Right atrium auricular region (tissue), 2 donors: ENCODE results near the gene SSU72. TPM values are rescaled to one million over a fixed set of nuclear protein-coding genes. Genes with fewer than 3 reads are reported as not detected.

Source experiments
- DNase-seq: peaks from one replicate; pipeline ENCODE4 v3.0.0-alpha.2; 2019; ENCODE audit warnings: low spot score
- H3K27ac ChIP-seq, 2 donors: fragments of 200-600 bp; sonication (generic); 1 replicate in 1 of 2; 2 replicates in 1 of 2; pipeline ENCODE4 v1.5.1; 2016 to 2019
- H3K27me3 ChIP-seq, 2 donors: fragments of 200-600 bp; sonication (generic); one replicate each; pipeline versions ENCODE4 v1.5.1 to v1.6.0; 2017 to 2019
- H3K36me3 ChIP-seq: fragments of 200-600 bp; sonication (generic); one replicate; pipeline ENCODE4 v1.5.1; 2016
- H3K4me1 ChIP-seq, 2 donors: fragments of 200-600 bp; sonication (generic); one replicate each; pipeline versions ENCODE4 v1.5.1 to v1.6.0; 2017 to 2019
- H3K4me3 ChIP-seq, 2 donors: fragments of 200-600 bp; sonication (generic); 1 replicate in 1 of 2; 2 replicates in 1 of 2; pipeline ENCODE4 v1.5.1; 2017 to 2019; ENCODE audit warnings: mild to moderate bottlenecking in 1 of 2, moderate library complexity in 1 of 2
- H3K9me3 ChIP-seq, 2 donors: fragments of 200-600 bp; sonication (generic); one replicate each; pipeline ENCODE4 v1.5.1; 2019
- CTCF ChIP-seq, 2 donors: fragments of 200-600 bp; sonication (generic); IDR thresholded peaks; one replicate each; pipeline ENCODE4 v1.5.1; 2019; ENCODE audit warnings: antibody characterized with exemption in 2 of 2
- total RNA-seq, 2 donors: library from RNA; depleted of rRNA; stranded (reverse); fragments of >200 nt; gene quantifications; one replicate each; pipeline ENCODE4 v1.1.0, GENCODE V29; 2016

The SSU72 gene
- total RNA-seq, 2 donors from 2014 or later = 98.3 to 121 TPM

- no peak for TF ChIP-seq CTCF (IDR thresholded peaks at IDR 0.05)
- Histone ChIP-seq H3K9me3 (no peaks in the 10 kb centered on the region), H3K36me3 (no peaks in the 10 kb centered on the region), H3K27me3 (no peaks in the 10 kb centered on the region), H3K4me1 (peaks cover 0 to 15% of the 10 kb centered on the region in 2 donors), H3K4me3 (no peak overlapping the region), H3K27ac (no peak overlapping the region)
- no peak for DNase-seq
These were observed 28.4 kb upstream of the SSU72 start for GRCh38 chr1:1602968-1603506.

- H3K4me3 ChIP-seq = no peak overlapping the region
- H3K27me3 ChIP-seq = no peaks in the 10 kb centered on the region
- no peak for DNase-seq
- no peak overlapping the region for H3K27ac ChIP-seq
- no peak for TF ChIP-seq CTCF (IDR thresholded peaks at IDR 0.05)
- H3K36me3 ChIP-seq = no peaks in the 10 kb centered on the region
- H3K4me1 ChIP-seq = peaks cover 0 to 21% of the 10 kb centered on the region in 2 donors
- no peaks in the 10 kb centered on the region for H3K9me3 ChIP-seq
These were observed 27.8 kb upstream of the SSU72 start for GRCh38 chr1:1602304-1602967.

GRCh38 chr1:1601564-1602303, 27.1 kb upstream of the SSU72 start:
- DNase-seq = no peak
- no peak overlapping the region for H3K27ac ChIP-seq
- H3K27me3 ChIP-seq = no peaks in the 10 kb centered on the region
- H3K9me3 ChIP-seq = no peaks in the 10 kb centered on the region
- no peak overlapping the region for H3K4me3 ChIP-seq
- no peak for TF ChIP-seq CTCF (IDR thresholded peaks at IDR 0.05)
- no peaks in the 10 kb centered on the region for H3K36me3 ChIP-seq
- H3K4me1 ChIP-seq = peaks cover 0 to 22% of the 10 kb centered on the region in 2 donors

- Histone ChIP-seq H3K27me3 (no peaks in the 10 kb centered on the region), H3K36me3 (no peaks in the 10 kb centered on the region), H3K27ac (no peak overlapping the region), H3K4me1 (peaks cover 0 to 22% of the 10 kb centered on the region in 2 donors), H3K4me3 (no peak overlapping the region), H3K9me3 (no peaks in the 10 kb centered on the region)
- no peak for TF ChIP-seq CTCF (IDR thresholded peaks at IDR 0.05)
- no peak for DNase-seq
These were observed 26.3 kb upstream of the SSU72 start for GRCh38 chr1:1600861-1601563.

GRCh38 chr1:1599935-1600860, 25.5 kb upstream of the SSU72 start, which contains the start of gene FNDC10:
FNDC10 (minus strand) TSS chr1:1600135; CDS start chr1:1600015, 120 bp downstream.
- DNase-seq = no peak
- peak within 1 kb of the TSS; percentile 28 to 50 for H3K4me3 ChIP-seq
- no peaks in the 10 kb centered on the region for H3K36me3 ChIP-seq
- H3K27ac ChIP-seq = no peak within 1 kb of the TSS
- no peaks in the 10 kb centered on the region for H3K9me3 ChIP-seq
- no peak for TF ChIP-seq CTCF (IDR thresholded peaks at IDR 0.05)
- H3K27me3 ChIP-seq = no peaks in the 10 kb centered on the region
- H3K4me1 ChIP-seq = peaks cover 0 to 22% of the 10 kb centered on the region in 2 donors
